HS-27A (cell line): ENCODE measurements around the gene RAPGEF5.

ENCODE experiments used
- DNase-seq: peaks from one replicate; pipeline ENCODE4 v3.0.0-alpha.2; 2012; ENCODE audit warnings: low read depth, missing footprints

Gene RAPGEF5

DNA sequence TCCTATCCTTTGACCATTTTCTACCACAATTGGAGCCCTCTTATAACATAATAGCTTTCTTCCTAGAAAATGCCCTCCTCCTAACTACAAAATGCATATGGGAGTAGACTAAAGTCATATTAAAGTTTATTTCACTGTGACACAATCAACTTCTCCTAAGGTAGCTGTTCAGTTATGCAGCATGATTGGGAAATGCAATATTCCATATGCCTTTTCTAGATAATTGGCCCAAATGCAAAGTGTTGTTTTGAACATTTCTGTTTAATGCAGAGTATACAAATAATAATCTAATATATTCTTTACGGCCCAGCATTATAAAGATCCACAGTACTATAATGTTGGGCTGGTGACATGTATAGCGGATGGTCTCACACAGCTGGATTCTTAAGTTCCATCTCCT is 205.1 kb downstream of the RAPGEF5 start:
- no peak for DNase-seq

DNA sequence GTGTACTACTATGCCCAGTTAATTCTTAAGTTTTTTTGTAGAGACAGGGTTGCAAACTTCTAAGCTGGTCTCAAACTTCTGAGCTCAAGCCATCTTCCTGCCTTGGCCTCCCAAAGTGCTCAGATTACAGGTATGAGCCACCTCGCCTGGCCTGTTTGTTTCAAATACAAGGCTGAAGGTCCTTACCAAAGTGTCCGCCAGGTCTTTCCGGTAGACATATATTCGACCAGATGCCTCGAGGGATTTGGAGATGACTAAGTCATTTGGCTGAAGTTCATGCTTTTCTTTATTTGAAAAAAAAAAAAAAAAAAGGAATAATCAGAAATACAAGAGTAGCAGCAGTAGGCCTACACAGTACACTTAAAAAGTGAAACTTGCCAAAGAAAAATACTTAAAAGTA is 206.7 kb downstream of the RAPGEF5 start:
- no peak for DNase-seq

DNA sequence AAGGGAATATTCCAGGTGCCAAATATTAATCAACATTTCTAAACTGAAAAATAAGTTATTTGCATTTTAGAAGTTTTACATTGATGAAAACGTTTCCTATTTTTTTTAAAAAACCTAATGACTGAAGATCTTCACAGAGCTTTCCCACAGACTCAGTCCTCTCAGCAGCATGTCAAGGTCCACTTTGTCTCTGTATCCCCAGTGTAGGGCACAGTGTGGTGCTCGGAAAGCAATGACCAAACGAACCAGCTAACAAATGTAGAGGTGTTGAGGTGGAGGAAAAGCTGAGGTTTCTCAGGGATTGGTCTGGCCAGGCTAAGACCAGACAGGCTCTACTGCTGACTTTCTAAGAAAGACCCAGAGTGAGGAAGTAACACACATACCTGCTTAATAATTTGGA is 209.1 kb downstream of the RAPGEF5 start:
- no peak for DNase-seq

DNA sequence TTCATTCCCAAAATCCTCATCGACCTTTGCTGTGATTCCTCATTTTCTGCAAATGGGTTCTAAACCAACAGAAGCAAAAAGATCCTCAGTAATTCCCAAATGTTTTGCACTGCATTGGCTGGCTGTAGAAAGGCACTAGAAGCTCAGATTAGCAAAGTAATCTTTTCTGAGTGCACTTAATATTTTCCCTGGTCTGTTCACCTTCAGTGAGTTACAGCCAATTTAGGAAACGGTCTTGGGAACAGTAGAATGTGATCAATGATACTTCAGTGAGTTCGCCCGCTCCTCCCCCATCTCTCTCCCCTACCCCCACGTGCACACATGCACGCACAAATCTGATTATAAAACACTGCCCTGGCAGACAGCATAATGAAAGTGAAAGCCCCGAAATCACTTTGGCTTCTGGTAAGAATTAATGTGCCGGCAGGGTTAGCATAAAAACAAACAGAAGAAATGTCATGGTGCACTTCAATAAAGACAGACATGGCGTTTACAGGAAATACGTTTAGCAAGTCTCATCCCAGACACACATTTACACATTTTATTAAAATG is 209.9 kb downstream of the RAPGEF5 start:
- no peak for DNase-seq

DNA sequence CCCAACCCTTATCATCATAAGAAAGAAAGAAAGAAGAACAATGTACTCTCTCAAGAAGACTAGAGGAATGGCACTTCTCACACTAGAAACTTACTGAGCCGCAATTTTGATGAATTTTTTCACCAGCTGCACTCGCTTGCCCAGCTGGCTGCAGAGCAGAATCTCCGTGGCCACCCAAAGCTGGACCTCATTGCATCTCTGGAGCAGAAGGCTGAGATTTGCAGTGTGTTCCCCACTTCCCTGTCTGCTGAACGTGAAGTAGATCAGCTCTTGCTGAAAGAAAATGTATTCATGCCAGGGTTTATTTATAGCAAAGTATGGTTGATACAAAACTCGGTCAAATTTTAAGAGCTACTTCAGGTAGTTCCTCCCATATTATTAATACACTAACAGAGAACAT is 212.0 kb downstream of the RAPGEF5 start:
- no peak for DNase-seq

DNA sequence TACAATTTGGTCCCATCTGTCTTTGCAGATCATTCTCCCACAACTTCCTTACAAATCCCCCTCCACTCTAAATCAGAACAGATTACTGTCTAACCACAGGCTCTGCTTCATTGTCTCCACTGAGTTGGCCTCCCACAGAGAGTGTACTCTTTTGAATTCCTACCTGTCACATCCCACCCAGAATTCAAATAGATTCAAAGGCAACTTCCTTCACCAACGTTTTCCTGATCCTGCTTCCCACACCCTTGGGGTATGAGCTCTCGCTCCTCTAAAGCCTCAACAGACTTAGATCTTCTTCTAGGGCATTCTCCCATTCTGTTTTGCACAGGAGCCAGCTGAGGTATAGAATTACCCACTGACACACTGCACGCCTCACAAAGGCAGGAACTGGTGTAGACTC is 213.5 kb downstream of the RAPGEF5 start:
- no peak for DNase-seq

DNA sequence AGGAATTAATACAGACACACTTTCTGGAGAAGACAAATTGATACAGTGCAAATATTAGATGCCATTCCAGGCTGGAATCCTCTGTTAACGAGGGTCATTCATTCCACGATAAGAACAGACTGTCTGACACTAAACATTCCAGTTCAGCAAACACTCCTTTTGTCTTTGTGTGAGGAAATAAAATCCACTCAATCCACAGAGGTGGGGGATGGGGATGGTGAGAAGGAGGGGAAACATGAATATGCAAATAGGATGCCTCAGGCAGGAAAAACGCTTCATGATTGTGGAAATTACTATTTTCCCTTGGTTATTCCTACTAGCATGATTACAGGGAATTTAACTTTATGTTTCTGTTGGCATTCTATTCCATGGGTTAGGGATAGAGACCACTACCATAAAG is 214.4 kb downstream of the RAPGEF5 start:
- DNase-seq = no peak

DNA sequence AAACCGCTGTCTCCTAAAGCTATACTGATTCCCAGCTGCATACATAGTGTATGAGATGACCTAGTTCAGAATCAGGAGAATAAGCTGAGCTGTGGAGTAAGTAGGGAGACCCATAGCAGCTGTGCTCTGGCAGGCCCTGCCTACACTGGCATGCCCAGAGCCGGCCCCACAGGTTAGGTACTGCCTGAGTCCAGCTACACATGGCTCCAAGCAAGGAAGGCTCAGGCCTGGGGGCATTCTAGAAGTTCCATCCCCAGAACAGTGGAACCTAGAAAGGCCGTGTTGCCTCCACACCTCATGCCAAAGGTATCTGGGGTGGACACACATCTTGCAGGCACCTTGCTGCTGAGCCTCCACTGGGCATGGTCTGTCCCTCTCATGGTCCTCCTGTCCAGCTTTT is 215.6 kb downstream of the RAPGEF5 start:
- no peak for DNase-seq

DNA sequence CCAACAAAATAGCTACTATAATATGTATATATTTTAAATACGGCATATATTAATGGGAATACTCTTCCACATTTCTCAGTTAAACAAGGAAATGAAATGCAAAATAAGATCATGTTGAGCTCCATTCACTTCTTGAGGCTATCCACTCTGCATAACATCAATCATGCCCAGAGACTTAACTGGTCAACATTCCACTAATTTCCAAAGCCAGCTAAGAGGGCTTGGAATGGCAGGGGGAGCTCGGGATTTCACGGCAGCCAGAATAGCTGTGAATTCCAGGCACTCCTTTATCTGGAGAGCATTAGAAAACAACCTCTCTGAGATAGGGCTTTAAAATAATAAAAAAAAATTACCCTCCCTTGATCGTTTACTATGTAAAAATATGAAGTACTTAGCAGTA is 216.4 kb downstream of the RAPGEF5 start:
- no peak for DNase-seq

DNA sequence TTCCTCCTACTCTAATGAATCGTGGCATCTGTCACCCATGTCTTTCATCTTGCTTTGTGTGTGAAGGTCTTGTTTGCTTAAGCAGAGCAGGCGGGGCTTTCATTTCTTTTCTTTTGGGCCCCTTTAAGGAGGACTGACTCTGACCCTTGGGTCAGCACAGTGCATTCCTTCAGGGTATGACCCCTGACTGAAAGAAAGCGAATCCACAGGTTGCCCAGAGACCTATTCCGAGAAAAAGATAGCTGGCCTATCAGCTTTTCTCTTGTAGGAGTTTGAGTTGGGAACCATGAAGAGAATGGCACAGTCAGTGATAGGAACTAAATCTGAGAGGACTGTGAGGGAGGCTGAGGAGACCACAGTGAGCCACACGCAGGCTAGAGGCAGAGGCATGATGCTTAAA is 218.1 kb downstream of the RAPGEF5 start:
- no peak for DNase-seq

DNA sequence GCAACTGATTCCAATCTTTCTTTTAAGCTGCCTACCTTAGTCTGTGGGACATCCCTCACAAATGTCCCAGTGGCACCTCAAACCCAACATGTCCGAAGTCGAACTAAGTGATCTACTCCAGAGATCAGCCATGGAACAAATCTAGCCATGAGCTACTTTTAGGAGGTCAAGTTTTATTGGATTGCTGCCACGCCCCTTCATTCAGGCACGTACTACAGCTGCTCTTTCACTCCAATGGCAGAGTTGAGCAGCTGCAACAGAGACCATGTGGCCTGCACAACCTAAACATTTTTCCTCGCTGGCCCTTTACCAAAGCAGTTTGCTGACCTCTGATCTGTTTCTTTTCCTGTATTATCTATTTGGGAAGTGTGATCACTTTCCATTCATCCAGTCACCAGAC is 218.8 kb downstream of the RAPGEF5 start:
- DNase-seq = no peak

DNA sequence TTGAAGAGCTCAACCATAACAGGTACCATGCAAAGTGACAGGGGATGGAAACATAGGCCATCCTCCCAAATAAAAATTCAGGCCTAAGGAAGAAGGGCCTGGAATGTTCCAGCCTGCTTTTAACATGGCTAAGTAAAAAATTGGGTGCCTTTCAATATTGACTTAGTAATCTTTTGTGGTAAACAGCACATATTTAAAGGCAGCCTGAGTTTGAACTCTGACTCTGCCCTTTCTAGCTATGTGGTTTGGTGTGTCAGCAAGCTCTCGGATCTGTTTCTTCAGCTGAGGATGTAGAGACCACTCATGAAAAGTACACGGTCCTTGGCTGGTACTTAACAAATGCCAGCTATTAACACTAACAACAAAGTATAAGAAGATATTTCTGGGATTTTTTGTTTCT is 219.5 kb downstream of the RAPGEF5 start:
- DNase-seq = peak; percentile 26

DNA sequence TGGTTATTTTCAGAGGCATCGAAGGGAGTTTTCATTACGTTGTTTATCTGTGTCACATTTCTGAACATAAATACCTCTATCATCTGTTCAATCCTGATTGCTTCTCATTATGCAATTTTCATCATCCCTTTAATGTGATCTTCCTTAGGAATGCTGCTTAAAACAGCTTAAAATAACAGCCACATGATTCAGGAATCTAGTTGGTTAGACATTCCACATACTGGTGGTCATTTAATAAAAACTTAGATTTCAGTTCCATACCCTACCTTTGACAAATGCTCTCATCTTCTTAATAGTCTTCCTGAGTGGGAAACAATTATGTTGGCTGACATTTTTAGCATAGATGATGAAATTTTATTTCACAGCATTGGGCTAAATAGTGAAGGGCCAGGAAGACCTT is 219.9 kb downstream of the RAPGEF5 start:
- peak; percentile 17 for DNase-seq

DNA sequence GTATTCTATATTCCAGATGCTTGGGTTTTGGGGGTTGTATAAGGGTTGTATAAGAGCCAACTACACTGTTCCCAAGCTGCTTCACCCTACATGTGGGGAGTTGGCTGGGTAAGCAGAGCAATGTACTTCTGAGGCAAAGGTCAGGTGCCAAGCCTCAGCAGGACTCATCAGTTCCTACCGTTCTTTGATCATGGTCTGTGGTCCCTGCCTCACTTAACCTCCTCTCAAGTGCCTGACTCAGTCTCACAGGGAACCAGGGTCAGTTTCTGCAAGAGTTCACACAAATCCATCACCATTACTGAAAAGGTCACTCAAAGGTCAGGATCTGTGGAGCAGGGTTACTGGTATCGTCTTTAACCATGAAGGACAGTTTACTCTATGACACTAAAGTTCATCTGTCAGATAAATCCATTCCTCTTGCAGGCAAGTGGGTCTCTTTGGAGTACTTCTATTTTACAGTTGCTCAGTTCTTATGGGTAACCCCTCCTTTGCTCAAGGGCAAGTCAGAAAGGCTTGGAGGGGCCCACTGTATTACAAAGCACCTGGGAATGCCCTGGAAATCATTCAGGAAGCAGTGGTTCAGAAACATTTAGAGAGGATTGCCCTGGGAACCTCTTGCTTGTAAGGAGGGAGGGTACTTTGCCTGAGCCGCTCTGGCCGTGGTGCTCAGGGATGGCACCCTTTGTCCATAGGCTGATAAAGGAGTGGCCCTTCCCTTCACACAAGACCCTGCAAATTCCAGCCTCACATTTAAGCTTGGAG is 227.0 kb downstream of the RAPGEF5 start:
- DNase-seq = no peak

DNA sequence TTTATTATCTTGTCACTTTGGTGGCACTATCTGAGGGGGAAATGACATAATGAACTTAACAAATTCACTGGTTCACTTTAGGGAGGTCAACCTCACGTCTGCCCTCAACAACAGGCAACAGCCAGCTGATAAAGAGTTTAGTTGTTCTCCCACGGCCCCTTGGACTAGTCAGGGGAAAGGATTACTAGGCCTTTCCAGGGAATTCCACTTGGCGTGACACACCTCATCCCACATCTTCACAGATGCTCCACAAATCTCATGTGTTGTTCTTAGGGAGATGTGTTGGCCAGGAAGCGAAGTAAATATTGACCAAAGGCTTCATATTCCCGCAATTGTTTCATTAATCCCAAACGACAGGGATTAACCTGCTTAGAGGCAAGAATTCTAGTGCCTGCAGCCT is 227.8 kb downstream of the RAPGEF5 start:
- no peak for DNase-seq

DNA sequence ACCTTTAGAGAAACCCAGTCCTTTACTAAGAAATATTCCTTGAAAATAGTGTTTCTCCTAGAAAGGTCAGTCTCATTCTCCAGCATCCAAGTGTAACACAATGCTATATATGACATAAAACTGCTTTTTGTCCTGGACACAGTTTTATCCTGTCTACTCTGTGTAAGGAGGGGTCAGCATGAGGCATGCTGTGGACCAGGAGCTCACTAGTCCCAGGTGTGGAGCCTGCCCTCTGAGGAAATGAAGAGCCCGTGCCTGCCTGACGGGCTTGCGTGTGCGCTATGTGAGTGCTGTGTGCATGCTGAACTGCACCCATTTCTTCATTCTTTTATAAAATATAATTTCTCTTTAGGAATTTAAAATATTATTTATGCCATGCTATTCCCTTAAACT is 228.4 kb downstream of the RAPGEF5 start:
- no peak for DNase-seq

DNA sequence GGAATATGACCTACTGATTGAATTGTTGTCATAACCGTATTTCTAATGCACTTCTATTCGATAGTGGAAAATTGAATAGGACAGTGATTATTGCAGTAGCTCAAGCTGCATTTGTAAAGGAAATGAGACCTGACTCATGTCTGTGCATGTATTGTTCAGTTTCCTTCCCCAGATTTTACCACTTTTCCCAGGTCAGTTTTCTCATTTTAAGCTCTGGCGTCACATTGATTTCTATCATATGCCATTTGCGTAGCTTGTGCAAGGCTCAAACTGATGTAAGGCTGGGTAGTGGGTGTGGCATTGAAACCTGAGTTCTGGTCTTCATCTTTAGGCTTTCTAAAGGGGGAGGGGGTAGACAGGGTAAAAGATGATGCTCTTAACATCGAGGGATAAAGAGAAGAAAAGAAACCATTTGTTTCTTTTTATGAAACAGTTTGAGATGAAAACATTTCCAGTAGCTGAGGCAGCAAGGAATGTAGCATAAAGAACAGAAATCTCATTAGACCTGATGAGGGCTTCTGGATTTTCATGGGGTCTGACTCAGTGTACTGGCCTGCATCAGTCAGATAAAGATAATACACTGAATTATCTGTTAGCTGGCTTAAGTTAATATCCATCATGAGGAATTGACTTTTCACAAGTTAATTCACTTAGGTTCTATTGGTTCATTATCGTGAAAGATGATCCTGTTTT is 229.0 kb downstream of the RAPGEF5 start:
- DNase-seq = no peak

DNA sequence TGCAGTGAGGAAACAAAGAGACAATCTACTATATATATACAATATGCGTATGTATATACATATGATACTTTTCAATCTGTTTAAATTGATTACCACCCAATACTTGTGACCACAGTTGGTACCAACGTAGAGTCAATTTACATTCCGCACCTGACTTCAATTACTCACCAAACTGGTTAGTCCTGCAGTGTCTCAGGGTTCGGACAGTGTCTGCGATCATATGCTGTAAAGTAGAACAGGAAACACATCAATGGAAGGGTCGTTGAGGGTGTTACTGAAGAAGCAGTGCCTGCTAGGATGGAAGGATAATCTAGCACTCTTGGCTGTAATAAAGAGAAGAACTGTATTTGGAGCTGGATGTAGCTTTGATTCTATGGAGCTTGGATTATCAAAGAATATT is 231.5 kb downstream of the RAPGEF5 start:
- no peak for DNase-seq

DNA sequence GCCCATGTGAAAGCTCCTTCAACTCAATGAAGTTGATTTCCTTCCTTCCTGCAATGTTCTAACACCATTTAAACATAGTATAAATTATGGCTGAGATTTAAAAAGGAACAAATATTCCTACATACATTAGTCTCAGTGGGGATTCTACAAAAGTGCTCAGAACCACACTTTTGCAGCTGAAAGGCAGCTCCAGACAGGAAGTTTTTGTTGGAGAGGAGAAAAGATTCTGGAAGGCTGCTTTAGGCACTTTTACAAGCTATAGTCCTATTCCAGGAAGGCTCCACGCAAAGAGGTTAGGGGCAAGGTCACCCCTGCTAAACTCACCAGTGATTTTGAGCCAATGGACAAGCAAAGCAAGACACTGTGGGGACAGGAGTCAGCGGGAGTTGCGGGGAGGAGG is 232.0 kb downstream of the RAPGEF5 start:
- DNase-seq = no peak

DNA sequence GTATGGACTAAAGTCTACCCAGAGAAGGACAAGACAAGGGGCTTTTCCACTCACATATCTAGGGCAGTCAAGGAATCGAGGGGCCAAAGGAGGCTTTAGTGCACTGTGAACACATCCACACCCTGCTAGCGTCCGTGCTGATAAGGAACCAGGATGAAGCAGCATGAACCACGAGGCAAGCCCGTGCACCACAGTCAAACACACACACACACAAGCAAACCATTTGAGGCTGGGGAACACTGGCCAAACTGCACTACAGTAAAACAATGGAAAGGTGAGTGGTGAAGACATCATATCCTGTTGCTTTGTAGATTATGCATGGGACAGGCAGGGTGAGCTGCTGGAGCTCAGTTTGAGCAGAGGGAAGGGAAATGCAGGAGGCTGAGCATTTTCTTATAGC is 233.8 kb downstream of the RAPGEF5 start:
- DNase-seq = no peak

DNA sequence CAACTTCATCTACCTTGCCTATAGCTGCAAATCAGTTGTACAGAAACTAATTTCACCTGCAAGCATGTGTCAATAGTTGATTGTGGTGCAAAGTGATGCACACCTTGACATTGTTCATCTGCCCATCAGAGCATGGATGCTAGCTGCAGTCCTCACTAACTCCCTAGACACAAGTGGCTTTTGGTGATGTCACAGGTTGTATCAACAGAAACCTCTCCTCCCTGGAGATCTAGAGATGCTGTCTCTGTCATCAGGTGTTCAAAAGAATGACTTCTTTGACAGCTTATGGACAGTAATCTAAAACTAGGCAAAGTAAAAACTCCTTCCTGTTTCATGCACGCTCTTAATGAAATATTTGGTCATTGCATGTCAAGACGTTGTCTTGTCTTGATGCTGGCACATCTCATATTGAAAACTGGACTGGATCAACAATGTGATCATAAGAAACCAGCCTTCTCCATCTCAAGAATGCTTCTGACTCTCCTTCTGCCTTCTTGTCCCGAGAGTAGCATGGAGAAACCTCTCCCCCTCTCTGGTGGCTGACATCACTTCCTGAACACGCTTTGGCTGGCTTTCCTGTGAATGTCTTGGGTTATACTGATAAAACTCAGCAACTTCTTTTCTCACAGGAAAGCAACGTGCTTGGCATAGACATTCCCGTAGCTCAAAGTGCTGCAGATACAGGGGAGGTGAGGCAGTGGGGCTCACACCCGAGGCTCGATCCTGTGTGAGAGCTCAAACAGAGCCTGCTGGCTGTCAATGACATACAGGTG is 235.1 kb downstream of the RAPGEF5 start:
- DNase-seq = no peak

DNA sequence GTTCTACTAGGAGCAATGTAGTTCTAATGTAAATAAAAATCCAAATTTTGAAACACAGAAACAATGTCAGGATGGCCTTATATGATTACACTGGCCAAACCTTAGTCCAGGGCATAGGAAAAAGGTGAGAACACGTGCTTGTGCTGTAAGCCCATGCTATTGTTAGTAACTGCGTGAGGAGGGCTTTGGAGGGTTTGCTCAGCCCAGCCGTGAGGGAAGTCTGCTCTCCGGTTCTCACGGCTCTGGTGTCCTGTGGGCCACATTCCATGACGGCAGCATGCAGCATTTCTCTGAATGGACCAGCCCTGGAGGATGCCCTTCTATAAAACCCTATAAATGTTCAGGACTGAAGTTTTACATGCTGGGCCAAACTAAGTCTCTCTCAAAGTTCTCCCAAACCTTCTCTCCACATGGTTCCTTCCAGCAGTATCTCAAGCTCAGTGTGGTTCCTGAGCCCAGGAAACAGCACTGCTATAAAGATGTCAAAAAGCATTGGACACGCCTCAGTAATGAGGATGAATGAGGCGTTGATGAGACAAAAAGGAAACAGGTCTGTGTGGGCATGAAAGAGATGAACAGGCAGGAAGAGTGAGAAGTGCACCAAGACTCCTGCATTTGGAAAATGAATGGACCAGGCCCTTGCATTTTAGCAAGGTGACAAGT is 236.4 kb downstream of the RAPGEF5 start:
- no peak for DNase-seq
